ENCODE data around the gene BTBD10.

DNA sequence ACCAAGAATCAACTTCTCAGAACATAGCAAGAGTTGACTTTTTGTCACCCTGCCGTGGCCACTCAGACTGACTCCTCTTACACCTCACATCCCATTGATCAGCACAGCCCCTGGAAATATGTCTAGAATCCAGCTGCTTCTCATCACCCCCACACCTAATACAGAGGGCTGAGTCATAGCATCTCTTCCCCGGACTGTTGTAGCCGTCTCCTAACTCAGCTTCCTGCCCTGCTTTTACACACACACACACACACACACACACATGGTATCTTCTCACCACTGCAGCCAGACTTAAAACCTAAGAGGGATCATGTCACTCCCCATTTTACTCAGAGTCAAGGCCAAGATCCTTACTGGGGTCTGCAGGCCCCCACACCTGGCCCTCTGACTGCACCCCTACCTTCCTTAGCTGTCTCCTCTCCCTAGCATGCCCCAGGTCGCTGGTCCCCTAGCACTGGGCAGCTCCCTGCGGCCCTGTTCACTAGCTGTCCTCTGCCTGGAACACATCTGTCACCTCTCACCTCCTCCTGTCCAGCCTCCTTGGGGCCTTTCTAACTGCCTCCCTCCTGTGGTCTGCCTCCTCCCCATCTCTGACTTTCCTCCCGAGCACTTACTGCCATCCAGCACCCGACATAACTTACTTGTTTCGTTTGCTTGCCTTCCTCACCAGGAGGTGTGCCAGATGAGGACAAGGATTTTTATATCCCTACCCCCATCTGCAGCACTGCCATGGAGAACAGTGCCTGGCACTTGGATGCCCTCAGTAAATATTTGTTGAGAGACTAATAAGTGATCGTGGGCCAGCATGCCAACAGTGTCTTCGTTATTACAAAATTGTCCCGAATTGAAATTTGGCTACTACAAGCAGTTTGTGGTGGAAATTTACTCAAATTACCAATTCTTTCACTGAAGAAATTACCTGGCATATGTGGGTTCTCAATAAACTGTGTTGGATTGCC is 123.5 kb downstream of the BTBD10 start:
- no peak for TF ChIP-seq POLR2AphosphoS5 (IDR thresholded peaks at IDR 0.05; ENCODE audit: low read depth, low read length)
- TF ChIP-seq POU2F2 (IDR thresholded peaks at IDR 0.05; ENCODE audit: low read depth, low read length), result 0 out of 2 replicates have a peak, but pooled peaks have one; percentile 17
- no peak for TF ChIP-seq POLR2A (IDR thresholded peaks at IDR 0.05; ENCODE audit: low read depth, low read length)
- TF ChIP-seq SPI1 (IDR thresholded peaks at IDR 0.05; ENCODE audit: low read depth, low read length), result no peak
- no peak for TF ChIP-seq TAF1 (IDR thresholded peaks at IDR 0.05; ENCODE audit: low read depth, low read length)
- no peak for TF ChIP-seq PAX5 (IDR thresholded peaks at IDR 0.05; ENCODE audit: insufficient read depth, low read length, severe bottlenecking)

All from GM12891 (cell line).